GM06990 (cell line): ENCODE results near the gene PKD1.
"Not testable (repeated sequence)": the region's sequence is repeated elsewhere in the genome, so short reads cannot be mapped to it uniquely, and the experiment has no call there.

ENCODE experiments used
- DNase-seq: peaks from one replicate; pipeline ENCODE4 v3.0.0-alpha.2; 2011; ENCODE audit not compliant: insufficient read length; ENCODE audit errors: extremely low read depth
- H3K27me3 ChIP-seq: replicated peaks from 2 replicates; pipeline ENCODE4 v1.6.0; 2011; ENCODE audit warnings: low read length; ENCODE audit not compliant: control insufficient read depth, insufficient read depth
- H3K36me3 ChIP-seq: 2 replicates; pipeline ENCODE4 v1.5.1; 2011; ENCODE audit warnings: low read length; ENCODE audit not compliant: control insufficient read depth, insufficient read depth
- H3K4me3 ChIP-seq: replicated peaks from 2 replicates; pipeline ENCODE4 v1.5.1; 2011; ENCODE audit warnings: low read depth, mild to moderate bottlenecking, control low read depth, low read length
- TF ChIP-seq, protein P1 (sequence below): IDR thresholded peaks from 2 replicates; pipeline ENCODE4 v1.5.1; 2011; ENCODE audit warnings: low read length, control low read depth, mild to moderate bottlenecking, inconsistent platforms; ENCODE audit not compliant: insufficient read depth, poor library complexity, severe bottlenecking

Gene PKD1

DNA sequence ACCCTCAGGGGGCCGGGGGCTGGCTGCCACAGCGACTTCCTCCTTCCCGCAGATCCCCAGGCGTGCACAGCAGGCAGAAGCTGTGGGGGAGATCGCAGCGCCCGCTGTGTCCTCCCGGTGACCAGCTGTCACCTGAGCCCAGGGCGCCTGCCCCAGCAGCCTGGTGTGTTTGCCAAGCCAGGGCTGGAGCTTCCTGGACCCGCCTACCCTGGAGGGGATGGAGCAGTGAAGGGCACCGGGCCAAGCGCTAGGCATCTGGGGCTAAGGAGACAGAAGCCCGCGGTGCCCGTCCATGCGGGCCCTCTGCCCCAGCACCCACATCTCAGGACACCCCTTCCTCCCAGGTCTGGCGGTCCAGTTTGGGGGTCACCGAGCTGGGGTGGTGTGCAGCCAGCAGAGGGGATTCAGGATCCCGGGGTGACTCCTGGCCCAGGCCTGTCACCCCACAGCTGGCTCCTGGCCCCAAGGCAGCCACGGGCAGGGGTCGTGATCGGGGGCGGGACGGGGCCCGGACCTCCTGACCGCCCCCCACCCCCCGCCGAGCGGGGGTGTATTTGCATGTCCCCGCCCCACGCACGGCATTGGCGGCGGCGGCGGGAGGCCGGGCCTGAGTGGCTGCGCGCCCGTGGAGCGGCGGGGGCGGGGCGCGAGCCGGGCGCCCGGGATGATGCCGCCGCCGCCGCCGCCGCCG is 12.4 kb upstream of the PKD1 start, which contains the start of gene RAB26:
Gene RAB26 (plus strand): TSS at position 645 of the 691 bp plus-strand sequence. CDS start 159 bp downstream, outside the sequence.
- TF ChIP-seq, protein P1, sequence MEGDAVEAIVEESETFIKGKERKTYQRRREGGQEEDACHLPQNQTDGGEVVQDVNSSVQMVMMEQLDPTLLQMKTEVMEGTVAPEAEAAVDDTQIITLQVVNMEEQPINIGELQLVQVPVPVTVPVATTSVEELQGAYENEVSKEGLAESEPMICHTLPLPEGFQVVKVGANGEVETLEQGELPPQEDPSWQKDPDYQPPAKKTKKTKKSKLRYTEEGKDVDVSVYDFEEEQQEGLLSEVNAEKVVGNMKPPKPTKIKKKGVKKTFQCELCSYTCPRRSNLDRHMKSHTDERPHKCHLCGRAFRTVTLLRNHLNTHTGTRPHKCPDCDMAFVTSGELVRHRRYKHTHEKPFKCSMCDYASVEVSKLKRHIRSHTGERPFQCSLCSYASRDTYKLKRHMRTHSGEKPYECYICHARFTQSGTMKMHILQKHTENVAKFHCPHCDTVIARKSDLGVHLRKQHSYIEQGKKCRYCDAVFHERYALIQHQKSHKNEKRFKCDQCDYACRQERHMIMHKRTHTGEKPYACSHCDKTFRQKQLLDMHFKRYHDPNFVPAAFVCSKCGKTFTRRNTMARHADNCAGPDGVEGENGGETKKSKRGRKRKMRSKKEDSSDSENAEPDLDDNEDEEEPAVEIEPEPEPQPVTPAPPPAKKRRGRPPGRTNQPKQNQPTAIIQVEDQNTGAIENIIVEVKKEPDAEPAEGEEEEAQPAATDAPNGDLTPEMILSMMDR: no peak
- H3K4me3 ChIP-seq: peak within 1 kb of the TSS; percentile 45
- H3K36me3 ChIP-seq: peaks cover 13% of the 10 kb centered on the region
- DNase-seq: no peak
- H3K27me3 ChIP-seq: no peaks in the 10 kb centered on the region

DNA sequence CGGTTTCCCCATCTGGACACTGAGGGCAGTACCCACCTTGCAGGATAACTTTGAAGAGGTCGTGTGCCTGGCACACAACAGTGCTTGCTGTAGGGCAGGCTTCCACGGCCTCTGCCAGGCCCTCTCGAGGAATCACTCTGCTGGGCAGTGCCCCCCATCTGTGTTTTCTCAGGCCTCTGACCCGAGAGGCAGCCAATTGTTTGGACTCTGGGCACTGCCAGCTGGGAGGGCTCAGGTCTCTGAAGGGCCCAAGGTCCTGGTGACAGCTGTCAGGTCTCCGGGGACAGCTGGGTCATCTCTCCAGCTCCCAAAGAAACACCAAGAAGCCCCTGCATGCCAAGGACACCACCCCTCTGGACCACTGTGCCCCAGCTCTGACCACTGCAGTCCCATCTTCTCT is 11.7 kb upstream of the PKD1 start:
- DNase-seq: no peak
- TF ChIP-seq, protein P1: no peak
- Histone ChIP-seq H3K27me3 (no peaks in the 10 kb centered on the region), H3K36me3 (peaks cover 7% of the 10 kb centered on the region), H3K4me3 (no peak overlapping the region)

DNA sequence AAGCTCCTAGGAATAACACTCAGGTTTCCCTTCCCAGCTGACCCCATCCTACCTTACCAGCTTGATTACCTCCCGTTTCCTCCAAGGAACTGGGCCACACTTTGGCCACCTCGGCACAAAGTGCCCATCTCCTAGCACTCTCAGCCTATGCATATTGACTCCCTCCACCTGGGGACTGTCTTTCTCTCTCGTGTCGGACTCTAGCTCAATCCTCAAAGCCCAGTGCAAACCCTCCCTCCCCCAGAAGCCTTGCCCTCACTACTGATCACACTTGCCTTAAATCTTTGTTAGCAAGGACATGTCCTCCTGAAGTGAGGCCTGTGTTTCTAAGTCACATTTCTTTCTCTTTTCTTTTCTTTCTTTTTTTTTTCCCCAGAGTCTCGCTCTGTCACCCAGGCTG is 10.1 kb upstream of the PKD1 start:
- Histone ChIP-seq H3K36me3 (no peaks in the 10 kb centered on the region), H3K4me3 (no peak overlapping the region), H3K27me3 (no peaks in the 10 kb centered on the region)
- TF ChIP-seq, protein P1: no peak
- DNase-seq: no peak

GRCh38 chr16:2143878-2144485 is 8.3 kb upstream of the PKD1 start:
- H3K36me3 ChIP-seq: no peaks in the 10 kb centered on the region
- H3K4me3 ChIP-seq: no peak overlapping the region
- H3K27me3 ChIP-seq: no peaks in the 10 kb centered on the region
- TF ChIP-seq, protein P1: no peak
- DNase-seq: no peak

- H3K36me3 ChIP-seq: no peaks in the 10 kb centered on the region
- no peak overlapping the region for H3K4me3 ChIP-seq
- TF ChIP-seq, protein P1: no peak
- no peak for DNase-seq
- H3K27me3 ChIP-seq: no peaks in the 10 kb centered on the region
Measured at GRCh38 chr16:2142942-2143877, 7.5 kb upstream of the PKD1 start.

DNA sequence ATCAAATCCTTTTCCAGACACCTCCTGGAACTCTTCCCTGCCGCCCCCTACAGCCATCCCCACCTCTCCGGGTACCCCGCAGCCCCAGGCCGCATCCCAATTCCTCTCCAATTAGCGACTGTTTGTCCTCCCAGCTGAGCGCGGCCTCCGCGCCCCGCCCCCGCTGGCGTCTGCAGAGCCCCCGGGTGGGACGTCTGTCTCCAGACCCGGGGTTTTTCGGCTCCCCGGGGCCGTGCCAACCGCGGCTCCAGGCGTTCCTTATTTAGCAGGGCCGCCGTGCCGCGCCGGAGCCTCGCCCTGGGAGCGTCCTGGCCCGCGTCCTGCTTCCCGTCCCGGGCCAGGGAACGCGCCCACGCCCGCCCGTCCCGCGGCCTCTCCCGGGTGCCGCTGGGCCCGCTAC is 627 bp downstream of the PKD1 start:
- H3K27me3 ChIP-seq, H3K36me3 ChIP-seq, DNase-seq: not testable (repeated sequence)
- H3K4me3 ChIP-seq: peak overlapping the region; percentile 52

- H3K36me3 ChIP-seq, H3K27me3 ChIP-seq, H3K4me3 ChIP-seq, DNase-seq: not testable (repeated sequence)
Measured at GRCh38 chr16:2133797-2134196, 1.9 kb downstream of the PKD1 start.

DNA sequence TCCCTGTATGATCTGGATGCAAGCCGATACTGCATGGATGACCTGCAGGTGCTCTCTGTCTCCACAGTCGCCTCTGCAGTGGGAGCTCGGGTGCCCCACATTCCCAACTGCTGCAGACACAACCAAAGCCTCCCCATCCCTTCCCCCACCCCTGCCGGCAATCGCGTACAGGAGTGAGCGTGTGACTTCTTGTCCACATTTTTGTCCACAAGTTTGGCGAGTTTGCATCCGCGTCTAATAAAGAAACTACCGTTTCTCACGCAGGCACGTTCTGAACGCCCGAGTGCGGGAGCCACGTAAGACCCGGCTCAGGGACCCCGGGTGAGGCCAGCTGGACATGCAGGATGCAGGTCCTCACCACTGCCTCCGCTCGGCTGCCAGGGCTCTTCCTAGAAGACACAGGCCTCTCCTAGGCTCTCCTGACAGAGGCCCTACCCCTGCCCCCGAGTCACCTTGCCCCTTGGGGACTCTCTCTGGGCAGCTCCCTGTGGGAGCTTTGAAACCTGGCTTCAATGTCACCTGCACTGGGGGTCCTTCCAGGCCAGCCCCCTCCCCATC is 5.7 kb downstream of the PKD1 start:
- H3K4me3 ChIP-seq, DNase-seq, H3K36me3 ChIP-seq, H3K27me3 ChIP-seq: not testable (repeated sequence)
